AG04450 (cell line): Measurements from ENCODE around the gene CALHM2. TPM values are rescaled to one million over a fixed set of nuclear protein-coding genes. Genes with fewer than 3 reads are reported as not detected.

Experiments used
- CTCF ChIA-PET: fragments of 300-600, 350-600 bp; formaldehyde crosslinking; extraction: SDS; loops from one replicate; lab custom pipeline; 2022; ENCODE audit warnings: antibody characterized with exemption, inconsistent platforms; lab: Charles Lee
- POLR2A ChIA-PET: fragments of 350-600 bp; formaldehyde crosslinking; extraction: SDS; loops from one replicate; lab custom pipeline; 2021; ENCODE audit warnings: antibody characterized with exemption, inconsistent platforms; lab: Yijun Ruan, JAX
- DNase-seq: peaks from one replicate; pipeline ENCODE4 v3.0.0-alpha.2; 2011; ENCODE audit warnings: low read depth, low spot score
- H3K27ac ChIP-seq: one replicate; pipeline ENCODE4 v1.5.1; 2012; ENCODE audit warnings: low read depth, low read length, control low read depth
- H3K27me3 ChIP-seq: one replicate; pipeline ENCODE4 v1.6.0; 2012; ENCODE audit warnings: low read length; ENCODE audit not compliant: control insufficient read depth, insufficient read depth
- H3K4me3 ChIP-seq: 2 replicates; pipeline ENCODE4 v1.5.1; 2011; ENCODE audit warnings: mild to moderate bottlenecking, low read depth, low read length, control low read depth
- H3K9me3 ChIP-seq: 2 replicates; pipeline ENCODE4 v1.5.1; 2012; ENCODE audit warnings: low read length; ENCODE audit not compliant: control insufficient read depth, insufficient read depth
- polyA plus RNA-seq: library from polyadenylated mRNA; depleted of rRNA; stranded (reverse); fragments of >200 nt; gene quantifications from 2 replicates; pipeline ENCODE4 v1.2.3, GENCODE V29; 2011
- TF ChIP-seq, protein P1 (sequence below): IDR thresholded peaks from 2 replicates; pipeline ENCODE4 v1.5.1; 2011; ENCODE audit warnings: low read depth, low read length, control low read depth, inconsistent platforms

The CALHM2 gene
- polyA plus RNA-seq, 1 experiment, result 9.2 TPM

DNA sequence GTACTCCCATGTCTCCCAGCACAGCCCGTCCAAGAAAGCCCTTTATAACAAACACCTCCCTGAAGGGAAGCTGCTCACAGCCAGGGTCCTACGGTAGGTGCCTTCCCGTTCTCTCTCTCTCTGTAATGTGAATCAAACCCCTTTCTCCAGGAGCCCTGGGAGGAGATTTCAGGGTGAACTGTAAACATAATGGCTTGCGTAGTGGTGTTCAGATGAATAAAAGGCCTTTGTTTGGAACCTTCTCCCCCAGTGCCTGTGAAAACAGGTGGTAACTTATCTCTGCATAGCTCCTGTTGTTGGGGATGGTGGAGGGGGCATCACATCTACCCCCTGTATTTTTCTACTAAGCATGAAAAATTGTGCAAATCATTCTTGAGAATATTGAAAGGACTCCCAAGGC is 12.4 kb downstream of the CALHM2 start:
- H3K27me3 ChIP-seq, result no peaks in the 10 kb centered on the region
- CTCF ChIA-PET, result interaction anchor here (1.3 kb wide), 1 partner anchor 25 kb away, joined by 3 read pairs; no protein-coding TSS in a partner anchor
- H3K27ac ChIP-seq, result no peak overlapping the region
- DNase-seq, result no peak
- no peak overlapping the region for H3K4me3 ChIP-seq
- TF ChIP-seq, protein P1, sequence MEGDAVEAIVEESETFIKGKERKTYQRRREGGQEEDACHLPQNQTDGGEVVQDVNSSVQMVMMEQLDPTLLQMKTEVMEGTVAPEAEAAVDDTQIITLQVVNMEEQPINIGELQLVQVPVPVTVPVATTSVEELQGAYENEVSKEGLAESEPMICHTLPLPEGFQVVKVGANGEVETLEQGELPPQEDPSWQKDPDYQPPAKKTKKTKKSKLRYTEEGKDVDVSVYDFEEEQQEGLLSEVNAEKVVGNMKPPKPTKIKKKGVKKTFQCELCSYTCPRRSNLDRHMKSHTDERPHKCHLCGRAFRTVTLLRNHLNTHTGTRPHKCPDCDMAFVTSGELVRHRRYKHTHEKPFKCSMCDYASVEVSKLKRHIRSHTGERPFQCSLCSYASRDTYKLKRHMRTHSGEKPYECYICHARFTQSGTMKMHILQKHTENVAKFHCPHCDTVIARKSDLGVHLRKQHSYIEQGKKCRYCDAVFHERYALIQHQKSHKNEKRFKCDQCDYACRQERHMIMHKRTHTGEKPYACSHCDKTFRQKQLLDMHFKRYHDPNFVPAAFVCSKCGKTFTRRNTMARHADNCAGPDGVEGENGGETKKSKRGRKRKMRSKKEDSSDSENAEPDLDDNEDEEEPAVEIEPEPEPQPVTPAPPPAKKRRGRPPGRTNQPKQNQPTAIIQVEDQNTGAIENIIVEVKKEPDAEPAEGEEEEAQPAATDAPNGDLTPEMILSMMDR, result no peak
- H3K9me3 ChIP-seq, result no peaks in the 10 kb centered on the region
- POLR2A ChIA-PET, result no interaction called here

DNA sequence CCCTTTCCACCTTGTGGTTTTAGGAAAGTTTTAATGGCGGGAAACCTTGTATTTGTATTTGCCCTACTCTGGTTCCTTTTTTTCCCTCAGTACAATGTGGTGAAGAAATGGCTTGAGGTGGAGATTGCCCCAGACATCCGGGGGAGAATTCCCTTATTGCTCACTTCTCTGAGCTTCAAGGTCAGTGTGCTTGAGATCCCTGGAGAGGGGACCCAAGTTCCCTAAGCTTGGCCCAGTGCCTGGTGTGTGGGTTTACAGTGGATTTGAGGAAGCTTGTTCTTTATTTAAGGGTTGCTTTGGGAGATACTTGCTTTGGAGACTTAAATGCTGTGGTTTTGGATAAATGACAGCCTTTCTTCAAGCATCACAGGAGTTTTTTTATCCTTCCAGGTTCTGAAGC is 18.3 kb downstream of the CALHM2 start:
- CTCF ChIA-PET, result interaction anchor here (1.0 to 1.2 kb wide), 2 partner anchors 52 to 100 kb away, joined by 3 read pairs; no protein-coding TSS in a partner anchor
- H3K27ac ChIP-seq, result no peak overlapping the region
- H3K27me3 ChIP-seq, result no peaks in the 10 kb centered on the region
- H3K9me3 ChIP-seq, result no peaks in the 10 kb centered on the region
- no peak overlapping the region for H3K4me3 ChIP-seq
- no peak for DNase-seq
- TF ChIP-seq, protein P1, result no peak
- POLR2A ChIA-PET, result interaction anchor here (0.9 kb wide), 1 partner anchor 10 kb away, joined by 3 read pairs; no protein-coding TSS in a partner anchor

DNA sequence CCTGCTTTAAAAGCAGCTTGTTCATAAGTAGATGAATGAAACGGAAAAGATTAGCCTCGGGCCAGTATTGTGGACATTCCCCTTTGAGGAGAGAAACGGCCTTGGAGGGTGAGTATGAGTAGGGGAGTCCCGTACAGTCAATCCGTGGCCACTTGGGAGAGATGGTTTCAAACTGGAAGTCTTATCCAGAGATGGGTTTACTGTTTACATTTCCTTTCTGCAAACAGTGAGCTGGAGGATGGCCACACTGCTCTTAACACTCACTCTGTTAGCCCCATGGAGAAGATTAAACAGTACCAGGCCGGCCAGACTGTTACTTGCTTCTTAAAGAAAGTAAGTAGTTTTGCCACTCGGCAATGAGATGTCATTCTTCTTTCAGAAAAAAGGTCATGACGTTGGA is 20.3 kb downstream of the CALHM2 start:
- TF ChIP-seq, protein P1, result no peak
- H3K9me3 ChIP-seq, result no peaks in the 10 kb centered on the region
- no peak for DNase-seq
- ChIA-PET POLR2A (interaction anchor here (0.6 kb wide), 1 partner anchor 59 kb away, joined by 5 read pairs; no protein-coding TSS in a partner anchor), CTCF (interaction anchor here (1.0 to 2.3 kb wide), 3 partner anchors 16 to 54 kb away, joined by 3 to 13 read pairs (median 6); no protein-coding TSS in a partner anchor)
- no peak overlapping the region for H3K4me3 ChIP-seq
- H3K27ac ChIP-seq, result no peak overlapping the region
- H3K27me3 ChIP-seq, result no peaks in the 10 kb centered on the region

DNA sequence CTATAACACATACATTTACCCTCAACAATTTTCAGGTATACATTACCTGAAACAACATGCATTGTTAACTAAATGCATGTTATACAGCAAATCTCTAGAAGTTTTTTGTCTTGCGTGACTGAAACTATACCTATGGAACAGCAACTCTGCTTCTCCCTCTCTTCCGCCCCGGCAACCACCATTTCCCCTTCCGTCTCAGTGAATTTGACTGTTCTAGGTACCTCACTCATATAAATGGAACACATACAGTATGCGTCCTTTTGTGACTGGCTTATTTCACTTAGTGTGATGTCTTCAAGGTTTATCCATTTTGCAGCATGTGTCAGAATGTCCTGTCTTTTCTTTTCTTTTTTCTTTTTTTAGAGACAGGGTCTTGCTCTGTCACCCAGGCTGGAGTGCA is 22.5 kb downstream of the CALHM2 start:
- TF ChIP-seq, protein P1, result no peak
- CTCF ChIA-PET, result no interaction called here
- no peaks in the 10 kb centered on the region for H3K27me3 ChIP-seq

DNA sequence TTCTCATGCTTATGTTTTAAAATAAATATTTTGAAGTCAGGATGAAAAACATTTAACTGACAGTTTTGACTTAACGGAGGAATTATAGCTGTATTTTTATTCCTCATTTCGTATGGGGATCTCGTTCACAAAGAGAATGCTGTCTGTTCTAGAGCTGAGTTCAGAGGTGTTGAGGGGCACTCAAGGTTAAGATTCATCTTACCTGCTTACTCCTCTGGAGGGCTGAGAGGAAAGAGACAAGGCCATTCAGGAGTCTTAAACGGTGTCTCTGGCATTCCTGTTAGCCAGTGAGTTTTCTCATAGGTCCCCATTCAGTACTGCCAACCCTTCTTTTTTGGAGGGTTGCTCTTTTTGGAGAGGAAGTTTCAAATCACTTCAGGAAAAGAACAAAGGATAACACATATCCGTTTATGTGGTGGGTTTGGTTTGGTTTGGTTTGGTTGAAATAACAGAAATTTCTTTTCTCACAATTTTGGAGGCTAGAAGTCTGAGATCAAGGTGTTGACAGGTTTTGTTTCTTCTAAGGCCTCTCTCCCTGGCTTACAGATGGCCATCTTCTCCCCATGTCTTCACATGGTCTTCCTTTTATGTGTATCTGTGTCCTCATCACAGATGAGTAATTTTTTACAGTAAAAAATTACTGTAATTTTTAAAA is 23.1 kb downstream of the CALHM2 start:
- ChIA-PET POLR2A (no interaction called here), CTCF (no interaction called here)
- no peak overlapping the region for H3K4me3 ChIP-seq
- no peaks in the 10 kb centered on the region for H3K9me3 ChIP-seq
- TF ChIP-seq, protein P1, result no peak
- no peak overlapping the region for H3K27ac ChIP-seq
- no peaks in the 10 kb centered on the region for H3K27me3 ChIP-seq
- no peak for DNase-seq

More for the DNA sequence above, 22.5 kb downstream of the CALHM2 start:
- H3K27ac ChIP-seq, result no peak overlapping the region
- H3K4me3 ChIP-seq, result no peak overlapping the region
- POLR2A ChIA-PET, result interaction anchor here (0.6 kb wide), 1 partner anchor 19 kb away, joined by 4 read pairs; no protein-coding TSS in a partner anchor
- H3K9me3 ChIP-seq, result no peaks in the 10 kb centered on the region
- no peak for DNase-seq
